ENCODE measurements around the gene COL28A1.

Gene COL28A1

GRCh38 chr7:7331523-7331922 lies 204.2 kb downstream of the COL28A1 start:
- DNase-seq (ENCODE audit: low read depth), result no peak

DNA sequence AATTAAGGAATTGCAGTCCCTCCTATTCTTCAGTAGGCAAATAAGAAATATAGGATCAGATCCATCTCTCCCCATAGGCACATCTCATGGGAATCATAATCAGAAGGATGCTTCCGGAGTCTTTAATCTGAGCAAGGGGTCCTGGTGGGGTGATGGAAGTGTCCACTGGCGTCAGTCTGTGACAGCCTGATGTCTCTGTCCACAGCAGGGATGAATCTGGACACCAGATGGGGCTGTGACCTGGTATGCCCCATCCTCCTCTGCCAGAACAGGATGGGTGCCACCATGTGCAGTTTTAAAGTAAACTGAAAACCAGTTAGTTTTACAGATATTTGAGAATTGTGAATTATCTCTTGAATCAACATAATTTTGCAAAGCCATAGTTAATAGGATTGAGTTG lies 204.7 kb downstream of the COL28A1 start:
- no peak for DNase-seq (ENCODE audit: low read depth)

- no peak for DNase-seq (ENCODE audit: low read depth)
Observed at GRCh38 chr7:7329326-7329725, 206.3 kb downstream of the COL28A1 start.

DNA sequence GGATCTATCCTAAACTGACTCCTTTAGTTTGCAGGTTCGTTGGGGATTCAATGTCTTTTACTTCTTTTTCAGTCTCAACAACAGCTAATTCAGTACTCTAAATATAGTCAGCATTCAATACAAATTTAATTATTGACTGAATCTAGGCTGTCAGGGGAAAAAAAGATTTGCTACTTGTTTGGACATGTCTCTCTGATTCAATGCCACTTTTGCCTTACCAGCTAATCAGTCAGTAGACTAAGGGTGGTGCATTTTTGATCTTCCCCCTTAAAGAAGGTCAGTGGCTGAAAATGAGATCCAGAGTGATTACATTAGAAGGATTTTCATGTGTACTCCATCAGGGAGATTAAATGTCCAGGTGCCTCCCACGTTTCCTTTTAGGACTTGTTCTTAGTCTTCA lies 208.2 kb downstream of the COL28A1 start:
- DNase-seq (ENCODE audit: low read depth), result no peak

GRCh38 chr7:7324698-7325097 lies 211.0 kb downstream of the COL28A1 start:
- DNase-seq (ENCODE audit: low read depth), result no peak

GRCh38 chr7:7323921-7324320 lies 211.8 kb downstream of the COL28A1 start:
- DNase-seq (ENCODE audit: low read depth), result no peak

DNA sequence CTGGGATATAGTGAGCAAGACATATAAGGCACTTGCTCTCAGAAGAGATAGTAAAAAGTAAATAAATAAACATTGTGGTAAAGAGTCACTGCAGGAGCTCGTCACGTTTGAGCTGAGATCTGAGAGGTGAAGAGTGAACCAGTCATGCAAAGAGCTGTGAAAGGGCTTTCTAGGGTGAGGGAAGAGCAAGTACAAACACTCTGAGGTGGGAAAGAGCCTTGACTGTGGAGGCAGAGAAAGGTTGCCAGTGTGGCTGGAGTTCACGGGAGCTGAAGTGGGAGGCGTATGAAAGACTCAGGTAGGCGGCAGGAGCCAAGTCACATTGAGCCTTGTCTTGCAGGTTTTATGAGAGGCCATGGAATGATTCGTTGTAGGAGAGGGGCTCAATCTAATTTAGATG lies 212.3 kb downstream of the COL28A1 start:
- DNase-seq (ENCODE audit: low read depth), result no peak

DNA sequence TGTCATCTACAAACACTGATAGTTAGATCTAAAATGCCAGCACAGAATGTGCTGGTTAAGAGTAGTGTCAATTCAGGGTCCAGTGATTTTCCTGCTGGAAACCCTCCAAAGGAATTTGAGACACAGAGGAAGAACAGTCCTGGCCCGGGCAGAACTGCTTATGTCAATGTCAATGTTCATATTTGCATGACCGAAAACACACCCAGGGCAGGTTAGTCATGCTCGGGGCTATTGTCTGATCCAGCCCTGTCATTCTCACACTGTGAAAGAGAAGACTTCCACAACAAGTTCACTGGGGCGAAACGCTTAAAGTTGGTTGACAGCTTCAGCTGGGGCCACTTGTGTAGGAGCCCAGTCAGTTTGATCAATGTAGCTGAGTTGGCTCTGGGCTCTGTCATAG lies 214.0 kb downstream of the COL28A1 start:
- no peak for DNase-seq (ENCODE audit: low read depth)

- DNase-seq (ENCODE audit: low read depth), result no peak
Observed at GRCh38 chr7:7318601-7319000, 217.1 kb downstream of the COL28A1 start.

GRCh38 chr7:7317850-7318249 lies 217.8 kb downstream of the COL28A1 start:
- DNase-seq (ENCODE audit: low read depth), result no peak

- no peak for DNase-seq (ENCODE audit: low read depth)
Observed at GRCh38 chr7:7315851-7316250, 219.8 kb downstream of the COL28A1 start.

- DNase-seq (ENCODE audit: low read depth), result no peak
Observed at GRCh38 chr7:7312323-7312722, 223.3 kb downstream of the COL28A1 start.

- DNase-seq (ENCODE audit: low read depth), result no peak
Observed at GRCh38 chr7:7311001-7311400, 224.7 kb downstream of the COL28A1 start.

- no peak for DNase-seq (ENCODE audit: low read depth)
Observed at GRCh38 chr7:7309203-7309602, 226.5 kb downstream of the COL28A1 start.

All from stromal cell of bone marrow (primary cell).